HG03460 (cell line): ENCODE measurements around the gene STAB1.
"Not testable (repeated sequence)": the region's sequence is repeated elsewhere in the genome, so short reads cannot be mapped to it uniquely, and the experiment has no call there.

Source experiments
- ATAC-seq: cut with Tn5 transposase; IDR thresholded peaks from one replicate; pipeline ENCODE4 v1.9.1; 2021; ENCODE audit not compliant: unreplicated experiment

Gene STAB1

GRCh38 chr3:52523386-52524257, 28.5 kb downstream of the STAB1 start:
- ATAC-seq, result no peak

GRCh38 chr3:52524258-52524751, 29.2 kb downstream of the STAB1 start:
- no peak for ATAC-seq

GRCh38 chr3:52524752-52525679, 29.9 kb downstream of the STAB1 start:
- no peak for ATAC-seq

- ATAC-seq, result no peak
Observed at GRCh38 chr3:52525680-52526561, 30.8 kb downstream of the STAB1 start.

GRCh38 chr3:52526671-52527038, 31.5 kb downstream of the STAB1 start:
- not testable (repeated sequence) for ATAC-seq

- no peak for ATAC-seq
Observed at GRCh38 chr3:52527039-52527731, 32.0 kb downstream of the STAB1 start.

GRCh38 chr3:52527732-52528585, 32.8 kb downstream of the STAB1 start:
- ATAC-seq, result no peak

GRCh38 chr3:52528586-52529375, 33.6 kb downstream of the STAB1 start:
- no peak for ATAC-seq

- ATAC-seq, result no peak
Observed at GRCh38 chr3:52529376-52530333, 34.5 kb downstream of the STAB1 start.

GRCh38 chr3:52530918-52531826, 36.0 kb downstream of the STAB1 start:
- ATAC-seq, result no peak

GRCh38 chr3:52531860-52532516, 36.9 kb downstream of the STAB1 start:
- ATAC-seq, result no peak

- no peak for ATAC-seq
Observed at GRCh38 chr3:52532517-52532837, 37.3 kb downstream of the STAB1 start.

- ATAC-seq, result no peak
Observed at GRCh38 chr3:52532838-52533622, 37.9 kb downstream of the STAB1 start.

GRCh38 chr3:52533623-52534280, 38.6 kb downstream of the STAB1 start, which contains the start of gene NT5DC2:
Gene NT5DC2 (minus strand): TSS chr3:52533857. CDS start chr3:52533737, 120 bp downstream.
- no peak for ATAC-seq
